HG03460 (cell line): Measurements from ENCODE around the gene FAM20A.
"Not testable (repeated sequence)": the region's sequence is repeated elsewhere in the genome, so short reads cannot be mapped to it uniquely, and the experiment has no call there.

Source experiments
- ATAC-seq: cut with Tn5 transposase; IDR thresholded peaks from one replicate; pipeline ENCODE4 v1.9.1; 2021; ENCODE audit not compliant: unreplicated experiment

FAM20A gene

DNA sequence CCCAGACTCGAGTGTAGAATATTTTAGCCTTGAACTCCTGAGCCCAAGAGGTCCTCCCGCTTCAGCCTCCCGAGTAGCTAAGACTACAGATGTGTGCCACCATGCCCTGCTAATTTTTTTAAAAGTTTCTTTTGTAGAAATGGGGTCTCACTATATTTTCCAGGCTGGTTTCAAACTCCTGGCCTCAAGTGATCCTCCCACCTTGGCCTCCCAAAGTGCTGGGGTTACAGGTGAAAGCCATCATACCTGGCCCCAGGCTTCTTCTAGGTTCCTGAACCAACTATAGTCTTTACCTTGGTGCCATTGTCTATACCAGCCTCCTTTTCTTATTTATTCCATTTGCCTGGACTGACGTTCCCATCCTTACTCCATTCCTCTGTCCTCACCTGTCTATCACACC is 106.1 kb downstream of the FAM20A start:
- no peak for ATAC-seq

DNA sequence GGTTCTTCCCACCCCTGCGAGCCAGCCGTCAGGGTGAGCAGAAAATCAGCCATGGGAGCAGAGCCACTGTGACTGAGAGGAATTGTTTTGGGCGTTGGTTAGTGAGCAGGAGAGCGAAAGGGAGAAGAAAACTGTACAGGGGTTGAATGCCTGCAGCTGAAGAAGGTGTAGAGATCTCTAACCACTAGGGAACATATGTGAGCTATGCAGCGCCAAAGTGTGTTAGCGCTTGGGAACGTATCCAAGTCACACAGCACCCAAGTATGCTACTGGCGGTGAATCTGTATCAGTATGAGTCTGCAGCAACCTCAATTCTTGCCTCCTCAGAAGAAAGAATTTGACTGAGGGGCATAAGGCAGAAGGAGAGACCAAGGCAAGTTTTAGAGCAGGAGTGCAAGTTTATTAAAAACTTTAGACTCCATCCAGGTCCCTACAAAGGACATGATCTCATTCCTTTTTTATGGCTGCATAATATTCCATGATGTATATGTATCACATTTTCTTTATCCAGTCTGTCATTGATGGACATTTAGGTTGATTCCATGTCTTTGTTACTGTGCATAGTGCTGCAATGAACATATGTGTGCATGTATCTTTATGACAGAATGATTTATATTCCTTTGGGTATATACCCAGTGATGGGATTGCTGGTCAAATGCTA is 108.6 kb downstream of the FAM20A start:
- ATAC-seq = not testable (repeated sequence)

DNA sequence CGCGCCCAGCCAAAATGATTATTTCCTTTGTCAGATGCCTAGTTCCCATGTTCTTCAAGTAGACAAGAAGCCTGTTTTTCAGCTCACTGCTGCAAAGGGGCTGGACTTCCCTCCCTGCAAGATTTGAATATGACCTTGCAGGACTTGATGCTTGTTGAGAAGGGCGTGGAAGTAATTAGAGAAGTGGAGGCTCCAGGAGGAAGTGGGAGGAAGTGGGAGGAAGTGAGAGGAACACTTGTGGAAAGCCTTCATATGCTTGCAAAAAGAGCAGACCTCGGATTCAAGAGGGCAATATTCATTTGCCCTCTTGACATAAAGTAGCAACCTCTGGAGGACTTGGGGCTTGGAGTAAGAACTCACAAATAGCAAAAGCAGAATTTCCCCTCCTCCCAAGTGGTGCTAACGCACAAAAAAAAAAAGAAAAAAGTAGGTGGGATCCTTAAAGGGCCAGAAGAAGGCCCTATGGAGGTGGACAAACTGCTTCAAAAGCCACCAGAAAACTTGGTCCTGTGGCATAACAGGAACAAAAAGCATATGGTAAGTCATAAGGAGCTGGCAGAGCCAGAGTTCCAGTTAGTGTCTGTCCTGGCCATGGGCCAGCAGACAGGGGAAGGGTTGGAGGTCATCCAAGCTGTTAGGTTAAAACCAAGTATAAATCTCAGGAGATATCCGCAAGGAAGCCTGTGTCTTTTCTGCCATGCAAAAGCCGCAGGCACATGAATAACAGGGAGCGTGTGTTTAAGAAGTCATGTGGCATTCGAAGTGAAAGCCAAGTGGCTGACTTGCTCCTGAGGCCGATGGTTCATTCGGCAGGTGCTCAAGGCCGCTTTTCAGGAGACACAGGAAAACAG is 109.6 kb downstream of the FAM20A start:
- no peak for ATAC-seq

DNA sequence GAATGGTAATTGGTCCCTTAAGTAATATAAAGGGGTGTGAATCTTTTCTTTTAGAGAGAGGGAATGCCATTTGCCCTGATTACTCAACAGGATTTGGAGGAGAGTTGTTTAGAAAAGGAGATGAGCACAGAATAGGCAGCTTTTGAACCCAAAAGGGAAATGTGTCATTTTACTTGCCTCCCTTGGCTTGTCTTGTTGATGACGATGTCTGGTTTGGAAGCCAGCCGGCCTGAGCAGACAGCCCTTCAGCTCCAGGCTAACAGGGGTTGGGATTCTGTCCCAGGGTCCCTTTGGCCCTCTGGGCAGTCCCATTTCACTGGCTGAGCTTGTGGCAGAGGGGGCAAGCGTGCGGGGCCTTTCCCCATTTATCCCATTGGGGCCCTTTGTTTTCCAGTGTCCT is 111.2 kb downstream of the FAM20A start:
- ATAC-seq = no peak
